C4-2B (cell line): ENCODE results near the gene CLNK.

Source experiments
- CTCF ChIP-seq: fragments of 450-650 bp; conservative IDR thresholded peaks from 2 replicates; pipeline ENCODE4 v1.5.1; 2017; ENCODE audit warnings: mild to moderate bottlenecking
- ZFX ChIP-seq: fragments of 450-650 bp; IDR thresholded peaks from 2 replicates; pipeline ENCODE4 v1.6.1; 2017

GRCh38 chr4:10623241-10623640 is 61.3 kb downstream of the CLNK start:
- no peak for TF ChIP-seq CTCF
- TF ChIP-seq ZFX: no peak
